GM12878 (cell line): ENCODE measurements around the gene MXD4. TPM values are rescaled to one million over a fixed set of nuclear protein-coding genes. Genes with fewer than 3 reads are reported as not detected.

Experiments used
- ATAC-seq: fragments of 200-7000 bp; cut with Tn5 transposase; 3 replicates; pipeline ENCODE4 v1.9.1; 2020; ENCODE audit warnings: mild to moderate bottlenecking, moderate library complexity
- BruUV-seq: library from RNA; stranded (reverse); fragments of 400-500 nt; replicated peaks from 2 replicates; lab custom pipeline; 2021; lab: Mats Ljungman, UMichigan
- CTCF ChIA-PET: fragments of 300-600 bp; sonication (Branson Sonifier 250); formaldehyde crosslinking; extraction: SDS; loops from one replicate; lab custom pipeline; 2021; ENCODE audit warnings: inconsistent platforms; lab: Yijun Ruan, JAX
- POLR2A ChIA-PET: fragments of 350-600 bp; formaldehyde crosslinking; extraction: SDS; loops from one replicate; lab custom pipeline; 2021; ENCODE audit warnings: inconsistent platforms; lab: Charles Lee
- RAD21 ChIA-PET: fragments of 300-600 bp; sonication (Branson Sonifier 250); formaldehyde crosslinking; loops from one replicate; lab custom pipeline; 2023; ENCODE audit warnings: antibody characterized with exemption; ENCODE audit not compliant: unreplicated experiment; lab: Charles Lee
- SMC1A ChIA-PET: fragments of 300-600 bp; sonication (Branson Sonifier 250); formaldehyde crosslinking; loops from one replicate; lab custom pipeline; 2023; ENCODE audit not compliant: unreplicated experiment, uncharacterized antibody; lab: Charles Lee
- DNase-seq: peaks from one replicate; pipeline ENCODE4 v3.0.0-alpha.2; 2011; ENCODE audit warnings: low read depth, low spot score
- FAIRE-seq: peaks from 3 replicates; lab custom pipeline; 2011; peaks lifted over from hg19 to GRCh38; lab: Jason Lieb, UNC
- H2AFZ ChIP-seq: 2 replicates; pipeline ENCODE4 v1.6.0; 2011; ENCODE audit warnings: low read depth, low read length, control low read depth; ENCODE audit not compliant: control insufficient read depth
- H3K27ac ChIP-seq: 2 replicates; pipeline ENCODE4 v1.5.1; 2011; ENCODE audit warnings: control low read depth; ENCODE audit not compliant: control insufficient read depth, insufficient read depth
- H3K27me3 ChIP-seq, 2 experiments: replicated peaks in 1 of 2; 2 replicates each; pipeline versions ENCODE4 v1.6.0 to v1.6.1; 2011; ENCODE audit warnings: low read length in 1 of 2; ENCODE audit not compliant: control insufficient read depth in 2 of 2, insufficient read depth in 2 of 2
- H3K36me3 ChIP-seq, 2 experiments: 2 replicates each; pipeline ENCODE4 v1.5.1; 2011; ENCODE audit warnings: low read length in 1 of 2; ENCODE audit not compliant: control insufficient read depth in 2 of 2, insufficient read depth in 2 of 2
- H3K4me1 ChIP-seq: 2 replicates; pipeline ENCODE4 v1.6.1; 2011; ENCODE audit warnings: mild to moderate bottlenecking, low read length, moderate library complexity, mixed read lengths; ENCODE audit not compliant: control insufficient read depth, insufficient read depth
- H3K4me2 ChIP-seq: 2 replicates; pipeline ENCODE4 v1.6.0; 2011; ENCODE audit warnings: control low read depth; ENCODE audit not compliant: control insufficient read depth, insufficient read depth
- H3K4me3 ChIP-seq: fragments of 200-600 bp; sonication (generic); 2 replicates; pipeline ENCODE4 v1.5.1; 2016
- H3K79me2 ChIP-seq: 2 replicates; pipeline ENCODE4 v1.6.0; 2011; ENCODE audit warnings: low read length; ENCODE audit not compliant: control insufficient read depth, insufficient read depth
- H3K9ac ChIP-seq: 2 replicates; pipeline ENCODE4 v1.8.0; 2011; ENCODE audit warnings: low read length, control low read depth, mixed read lengths; ENCODE audit not compliant: control insufficient read depth, insufficient read depth
- H3K9me3 ChIP-seq: replicated peaks from 3 replicates; pipeline ENCODE4 v1.5.1; 2011; ENCODE audit warnings: mild to moderate bottlenecking, low read length; ENCODE audit not compliant: control insufficient read depth, insufficient read depth
- H4K20me1 ChIP-seq: 2 replicates; pipeline ENCODE4 v1.6.0; 2011; ENCODE audit not compliant: control insufficient read depth, insufficient read depth
- ASH2L ChIP-seq: fragments of 300-600, 200-600 bp; sonication (generic); IDR thresholded peaks from 2 replicates; pipeline ENCODE4 v1.6.1; 2017; ENCODE audit warnings: low read depth, mild to moderate bottlenecking, borderline replicate concordance
- BMI1 ChIP-seq: fragments of 450-650 bp; IDR thresholded peaks from 2 replicates; pipeline ENCODE4 v1.6.1; 2016; ENCODE audit warnings: mild to moderate bottlenecking, moderate library complexity, borderline replicate concordance
- CBFB ChIP-seq: IDR thresholded peaks from 2 replicates; pipeline ENCODE4 v1.6.1; 2016; ENCODE audit warnings: antibody characterized with exemption, low read depth
- CBX3 ChIP-seq: fragments of 200-600 bp; sonication (generic); IDR thresholded peaks from 2 replicates; pipeline ENCODE4 v1.6.1; 2016; ENCODE audit warnings: low read depth, borderline replicate concordance
- DPF2 ChIP-seq: fragments of 450-650 bp; IDR thresholded peaks from 2 replicates; pipeline ENCODE4 v1.6.1; 2017; ENCODE audit warnings: mild to moderate bottlenecking
- KLF5 ChIP-seq: fragments of 450-650 bp; IDR thresholded peaks from 2 replicates; pipeline ENCODE4 v1.6.1; 2014; ENCODE audit warnings: mild to moderate bottlenecking; ENCODE audit not compliant: partially characterized antibody
- MEF2B ChIP-seq: fragments of 450-650 bp; IDR thresholded peaks from 2 replicates; pipeline ENCODE4 v1.6.1; 2018; ENCODE audit warnings: mild to moderate bottlenecking, moderate library complexity; ENCODE audit not compliant: partially characterized antibody, poor library complexity, severe bottlenecking
- MTA3 ChIP-seq: IDR thresholded peaks from 2 replicates; pipeline ENCODE4 v1.6.1; 2012; ENCODE audit warnings: low read length, inconsistent platforms, borderline replicate concordance
- NR2C1 ChIP-seq: fragments of 450-650 bp; IDR thresholded peaks from 2 replicates; pipeline ENCODE4 v1.6.1; 2017; ENCODE audit warnings: antibody characterized with exemption, mild to moderate bottlenecking, moderate library complexity
- PAX5 ChIP-seq: IDR thresholded peaks from 2 replicates; pipeline ENCODE4 v1.6.1; 2011; ENCODE audit warnings: low read depth, low read length, borderline replicate concordance
- REST ChIP-seq: IDR thresholded peaks from 2 replicates; pipeline ENCODE4 v1.6.1; 2012; ENCODE audit warnings: mild to moderate bottlenecking, low read depth, low read length
- RFX5 ChIP-seq: IDR thresholded peaks from 2 replicates; pipeline ENCODE4 v1.6.1; 2011; ENCODE audit warnings: low read depth, low read length, improper control_type of control experiment
- TARDBP ChIP-seq: IDR thresholded peaks from 2 replicates; pipeline ENCODE4 v1.6.1; 2016; ENCODE audit warnings: borderline replicate concordance
- YBX1 ChIP-seq: fragments of 450-650 bp; IDR thresholded peaks from 2 replicates; pipeline ENCODE4 v1.6.1; 2016; ENCODE audit warnings: antibody characterized with exemption
- ZBED1 ChIP-seq: IDR thresholded peaks from 2 replicates; pipeline ENCODE4 v1.6.1; 2016; ENCODE audit warnings: borderline replicate concordance
- ZBTB40 ChIP-seq: fragments of 450-650 bp; IDR thresholded peaks from 2 replicates; pipeline ENCODE4 v1.6.1; 2016; ENCODE audit warnings: mild to moderate bottlenecking, moderate library complexity, borderline replicate concordance
- WGBS: methylation state at CpG from one replicate; pipeline ENCODE4 v1.1.6; 2016; ENCODE audit warnings: low lambda C conversion rate; ENCODE audit not compliant: insufficient replicate concordance, insufficient coverage; ENCODE audit errors: missing lambda C conversion rate; 5-methylcytosine and 5-hydroxymethylcytosine counted together
- in situ Hi-C: fragments of 300-500 bp; cut with MboI; formaldehyde crosslinking; loops from 9 replicates; pipeline ENCODE4 v1.14.3; 2018; ENCODE audit warnings: mixed read lengths
- intact Hi-C: fragments of 100-400 bp; cut with micrococcal nuclease; formaldehyde crosslinking; loops from one replicate; pipeline ENCODE4 v1.14.2; 2022; ENCODE audit not compliant: unreplicated experiment
- polyA plus RNA-seq, 11 experiments: library from polyadenylated mRNA; depleted of rRNA in 4 of 11; unstranded in 6 of 11; stranded (reverse) in 5 of 11; fragments of >200 nt; fragmentation: Nextera tagmentation in 4 of 11; fragmentation: Illumina TruSeq in 1 of 11; extraction: Ambion mirVana in 4 of 11; extraction: Trizol in 1 of 11; gene quantifications; 1 replicate in 1 of 11; 2 replicates in 10 of 11; pipeline versions ENCODE4 v1.2.1 to v1.2.3, GENCODE V29; 2011 to 2016; ENCODE audit warnings: inconsistent platforms in 2 of 11, missing spikeins in 2 of 11, low read depth in 1 of 11
- total RNA-seq, 4 experiments: library from RNA; depleted of rRNA in 3 of 4; stranded (reverse); fragments of >200 nt in 3 of 4; fragmentation: Illumina TruSeq in 1 of 4; extraction: Trizol in 1 of 4; gene quantifications; 2 replicates each; pipeline versions ENCODE4 v1.2.1 to v1.2.3, GENCODE V29; 2013 to 2021

The MXD4 gene
- total and polyA plus RNA-seq, 10 of the 15 experiments (the other 5 are each of a cell fraction or from before 2014, with no cell fraction given) = 0.21 to 25.6 (median 5.2) TPM

- Histone ChIP-seq H3K79me2 (no peaks in the 10 kb centered on the region), H2AFZ (no peak overlapping the region), H3K9me3 (no peaks in the 10 kb centered on the region; the same call in 2 of the 3 replicates), H3K36me3 (no peaks in the 10 kb centered on the region), H3K4me3 (no peak overlapping the region), H4K20me1 (no peaks in the 10 kb centered on the region), H3K27me3 (no peaks in the 10 kb centered on the region), H3K4me2 (no peak overlapping the region), H3K9ac (no peak overlapping the region), H3K27ac (no peak overlapping the region), H3K4me1 (no peaks in the 10 kb centered on the region; the same call in 1 of the 2 replicates)
- ATAC-seq (no peak), DNase-seq (no peak), FAIRE-seq (no peak)
- RAD21 ChIA-PET = no interaction called here
- CTCF ChIA-PET = no interaction called here
- no TSS peak for BruUV-seq
- POLR2A ChIA-PET = no interaction called here
- in situ Hi-C loops (no loop called here), intact Hi-C loops (no loop called here)
- TF ChIP-seq ASH2L (no peak), TARDBP (no peak), DPF2 (no peak), MTA3 (no peak), CBX3 (no peak), REST (no peak), BMI1 (no peak), ZBTB40 (no peak), PAX5 (no peak), NR2C1 (no peak), CBFB (no peak), YBX1 (no peak), RFX5 (no peak), ZBED1 (no peak), KLF5 (no peak), MEF2B (no peak)
- SMC1A ChIA-PET = no interaction called here
- 57% methylated on average over 10 of the region's 10 CpGs for WGBS
Measured at GRCh38 chr4:2306773-2307410, 45.0 kb upstream of the MXD4 start.
